Measurements from ENCODE around the gene KCNJ10. TPM values are rescaled to one million over a fixed set of nuclear protein-coding genes. Genes with fewer than 3 reads are reported as not detected.

Gene KCNJ10
- total RNA-seq, 1 experiment from 2014 or later, result 0.08 TPM

DNA sequence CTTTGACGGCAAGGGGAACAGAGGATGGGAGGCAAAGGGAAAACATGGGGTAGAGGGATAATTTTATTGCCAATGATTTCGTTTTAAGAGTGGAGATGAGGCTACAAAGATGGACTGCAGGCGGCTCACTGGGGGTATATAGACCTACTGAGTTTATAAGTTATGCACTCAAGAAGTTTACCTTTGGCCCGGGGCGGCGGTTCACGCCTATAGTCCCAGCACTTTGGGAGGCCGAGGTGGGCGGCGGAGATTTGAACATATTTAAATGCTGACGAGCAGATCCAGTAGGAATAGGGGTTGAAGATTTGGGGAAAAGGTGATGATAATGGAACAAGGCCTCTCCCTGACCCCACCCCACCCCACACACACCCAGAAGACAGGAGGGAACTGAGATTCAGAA, 107.8 kb downstream of the KCNJ10 start:
- TF ChIP-seq SIN3A (IDR thresholded peaks at IDR 0.05; ENCODE audit: borderline replicate concordance, insufficient read depth, low read depth, low read length) (no peak), POLR2AphosphoS5 (IDR thresholded peaks at IDR 0.05; ENCODE audit: low read depth, low read length) (no peak), TCF7L2 (IDR thresholded peaks at IDR 0.05; ENCODE audit: low read depth, low read length) (no peak)
- TF ChIP-seq, protein P1, sequence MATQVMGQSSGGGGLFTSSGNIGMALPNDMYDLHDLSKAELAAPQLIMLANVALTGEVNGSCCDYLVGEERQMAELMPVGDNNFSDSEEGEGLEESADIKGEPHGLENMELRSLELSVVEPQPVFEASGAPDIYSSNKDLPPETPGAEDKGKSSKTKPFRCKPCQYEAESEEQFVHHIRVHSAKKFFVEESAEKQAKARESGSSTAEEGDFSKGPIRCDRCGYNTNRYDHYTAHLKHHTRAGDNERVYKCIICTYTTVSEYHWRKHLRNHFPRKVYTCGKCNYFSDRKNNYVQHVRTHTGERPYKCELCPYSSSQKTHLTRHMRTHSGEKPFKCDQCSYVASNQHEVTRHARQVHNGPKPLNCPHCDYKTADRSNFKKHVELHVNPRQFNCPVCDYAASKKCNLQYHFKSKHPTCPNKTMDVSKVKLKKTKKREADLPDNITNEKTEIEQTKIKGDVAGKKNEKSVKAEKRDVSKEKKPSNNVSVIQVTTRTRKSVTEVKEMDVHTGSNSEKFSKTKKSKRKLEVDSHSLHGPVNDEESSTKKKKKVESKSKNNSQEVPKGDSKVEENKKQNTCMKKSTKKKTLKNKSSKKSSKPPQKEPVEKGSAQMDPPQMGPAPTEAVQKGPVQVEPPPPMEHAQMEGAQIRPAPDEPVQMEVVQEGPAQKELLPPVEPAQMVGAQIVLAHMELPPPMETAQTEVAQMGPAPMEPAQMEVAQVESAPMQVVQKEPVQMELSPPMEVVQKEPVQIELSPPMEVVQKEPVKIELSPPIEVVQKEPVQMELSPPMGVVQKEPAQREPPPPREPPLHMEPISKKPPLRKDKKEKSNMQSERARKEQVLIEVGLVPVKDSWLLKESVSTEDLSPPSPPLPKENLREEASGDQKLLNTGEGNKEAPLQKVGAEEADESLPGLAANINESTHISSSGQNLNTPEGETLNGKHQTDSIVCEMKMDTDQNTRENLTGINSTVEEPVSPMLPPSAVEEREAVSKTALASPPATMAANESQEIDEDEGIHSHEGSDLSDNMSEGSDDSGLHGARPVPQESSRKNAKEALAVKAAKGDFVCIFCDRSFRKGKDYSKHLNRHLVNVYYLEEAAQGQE (IDR thresholded peaks at IDR 0.05; ENCODE audit: insufficient read depth in 1 of 2, low read depth in 2 of 2, low read length in 1 of 2), result no peak
- TF ChIP-seq, protein P2, sequence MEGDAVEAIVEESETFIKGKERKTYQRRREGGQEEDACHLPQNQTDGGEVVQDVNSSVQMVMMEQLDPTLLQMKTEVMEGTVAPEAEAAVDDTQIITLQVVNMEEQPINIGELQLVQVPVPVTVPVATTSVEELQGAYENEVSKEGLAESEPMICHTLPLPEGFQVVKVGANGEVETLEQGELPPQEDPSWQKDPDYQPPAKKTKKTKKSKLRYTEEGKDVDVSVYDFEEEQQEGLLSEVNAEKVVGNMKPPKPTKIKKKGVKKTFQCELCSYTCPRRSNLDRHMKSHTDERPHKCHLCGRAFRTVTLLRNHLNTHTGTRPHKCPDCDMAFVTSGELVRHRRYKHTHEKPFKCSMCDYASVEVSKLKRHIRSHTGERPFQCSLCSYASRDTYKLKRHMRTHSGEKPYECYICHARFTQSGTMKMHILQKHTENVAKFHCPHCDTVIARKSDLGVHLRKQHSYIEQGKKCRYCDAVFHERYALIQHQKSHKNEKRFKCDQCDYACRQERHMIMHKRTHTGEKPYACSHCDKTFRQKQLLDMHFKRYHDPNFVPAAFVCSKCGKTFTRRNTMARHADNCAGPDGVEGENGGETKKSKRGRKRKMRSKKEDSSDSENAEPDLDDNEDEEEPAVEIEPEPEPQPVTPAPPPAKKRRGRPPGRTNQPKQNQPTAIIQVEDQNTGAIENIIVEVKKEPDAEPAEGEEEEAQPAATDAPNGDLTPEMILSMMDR (IDR thresholded peaks at IDR 0.05), result no peak
- no peaks in the 10 kb centered on the region for H3K36me3 ChIP-seq (ENCODE audit: control insufficient read depth, insufficient read depth, low read length)
- intact Hi-C loops (cut with micrococcal nuclease; ENCODE audit: unreplicated experiment) (no loop called here), in situ Hi-C loops (cut with HindIII; ENCODE audit: low pct_unique_long_range_greater_than_20kb, low sequenced_read_pairs) (no loop called here)
- H3K4me1 ChIP-seq (ENCODE audit: control insufficient read depth, insufficient read depth, low read length), result no peaks in the 10 kb centered on the region
- ATAC-seq, result no peak
- H3K9me3 ChIP-seq (ENCODE audit: control insufficient read depth, insufficient read depth, low read depth, low read length), result no peaks in the 10 kb centered on the region
- H3K27me3 ChIP-seq (ENCODE audit: control insufficient read depth, insufficient read depth, low read length), result no peaks in the 10 kb centered on the region; the same call in 1 of the 2 replicates
- BruUV-seq (replicated peaks), result no TSS peak
- no peak overlapping the region for H3K27ac ChIP-seq (ENCODE audit: low read length)
- H3K4me3 ChIP-seq (ENCODE audit: low read depth in 2 of 2, low read length in 2 of 2), result no peak overlapping the region
- DNase-seq (ENCODE audit: low read depth, low spot score), result no peak
- POLR2A ChIA-PET, result no interaction called here
- CTCF ChIA-PET, result no interaction called here

DNA sequence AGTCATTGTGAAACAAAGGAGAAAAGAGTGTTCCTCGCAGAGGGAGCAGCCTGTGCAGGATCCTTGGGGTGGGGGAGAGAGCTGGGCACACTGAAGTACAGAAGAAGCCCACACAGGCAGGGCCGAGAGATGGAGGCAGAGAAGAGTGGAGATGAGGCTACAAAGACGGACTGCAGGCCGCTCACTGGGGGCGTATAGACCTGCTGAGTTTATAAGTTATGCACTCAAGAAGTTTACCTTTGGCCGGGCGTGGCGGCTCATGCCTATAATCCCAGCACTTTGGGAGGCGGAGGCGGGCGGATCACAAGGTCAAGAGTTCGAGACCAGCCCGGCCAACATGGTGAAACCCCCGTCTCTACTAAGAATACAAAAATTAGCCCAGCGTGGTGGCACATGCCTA, 108.3 kb downstream of the KCNJ10 start:
- ChIA-PET POLR2A (no interaction called here), CTCF (no interaction called here)
- DNase-seq (ENCODE audit: low read depth, low spot score) (no peak), ATAC-seq (no peak)
- H3K27ac ChIP-seq (ENCODE audit: low read length), result no peak overlapping the region
- in situ Hi-C loops (cut with HindIII; ENCODE audit: low pct_unique_long_range_greater_than_20kb, low sequenced_read_pairs) (no loop called here), intact Hi-C loops (cut with micrococcal nuclease; ENCODE audit: unreplicated experiment) (no loop called here)
- no peaks in the 10 kb centered on the region for H3K9me3 ChIP-seq (ENCODE audit: control insufficient read depth, insufficient read depth, low read depth, low read length)
- no peaks in the 10 kb centered on the region; the same call in 1 of the 2 replicates for H3K27me3 ChIP-seq (ENCODE audit: control insufficient read depth, insufficient read depth, low read length)
- H3K36me3 ChIP-seq (ENCODE audit: control insufficient read depth, insufficient read depth, low read length), result no peaks in the 10 kb centered on the region
- no TSS peak for BruUV-seq (replicated peaks)
- H3K4me3 ChIP-seq (ENCODE audit: low read depth in 2 of 2, low read length in 2 of 2), result no peak overlapping the region
- H3K4me1 ChIP-seq (ENCODE audit: control insufficient read depth, insufficient read depth, low read length), result no peaks in the 10 kb centered on the region
- TF ChIP-seq, protein P2 (IDR thresholded peaks at IDR 0.05), result no peak
- TF ChIP-seq, protein P1 (IDR thresholded peaks at IDR 0.05; ENCODE audit: insufficient read depth in 1 of 2, low read depth in 2 of 2, low read length in 1 of 2), result no peak
- TF ChIP-seq SIN3A (IDR thresholded peaks at IDR 0.05; ENCODE audit: borderline replicate concordance, insufficient read depth, low read depth, low read length) (no peak), TCF7L2 (IDR thresholded peaks at IDR 0.05; ENCODE audit: low read depth, low read length) (no peak), POLR2AphosphoS5 (IDR thresholded peaks at IDR 0.05; ENCODE audit: low read depth, low read length) (no peak)
